Smooth muscle cell (in vitro differentiated cells): ENCODE results near the gene TYK2. TPM values are rescaled to one million over a fixed set of nuclear protein-coding genes. Genes with fewer than 3 reads are reported as not detected.

Experiments used
- DNase-seq: peaks from one replicate; lab custom pipeline; 2025; ENCODE audit not compliant: unreplicated experiment; lab: John Stamatoyannopoulos, UW
- H2AFZ ChIP-seq: fragments of 200-600 bp; sonication (generic); 2 replicates; pipeline ENCODE4 v1.6.0; 2016; ENCODE audit warnings: antibody characterized with exemption, low read depth, mild to moderate bottlenecking
- H3F3A ChIP-seq: fragments of 200-600 bp; sonication (generic); 2 replicates; pipeline ENCODE4 v1.6.0; 2017; ENCODE audit warnings: antibody characterized with exemption, low read depth
- H3K27ac ChIP-seq: fragments of 200-600 bp; sonication (generic); 2 replicates; pipeline ENCODE4 v1.5.1; 2016; ENCODE audit warnings: low read depth, mild to moderate bottlenecking
- H3K27me3 ChIP-seq: fragments of 200-600 bp; sonication (generic); 2 replicates; pipeline ENCODE4 v1.6.1; 2016; ENCODE audit warnings: low read depth, mild to moderate bottlenecking
- H3K36me3 ChIP-seq: fragments of 200-600 bp; sonication (generic); 2 replicates; pipeline ENCODE4 v1.5.1; 2016; ENCODE audit warnings: low read depth
- H3K4me1 ChIP-seq: fragments of 200-600 bp; sonication (generic); 2 replicates; pipeline ENCODE4 v1.5.1; 2016; ENCODE audit warnings: low read depth
- H3K4me2 ChIP-seq: fragments of 200-600 bp; sonication (generic); 2 replicates; pipeline ENCODE4 v1.6.0; 2016; ENCODE audit warnings: mild to moderate bottlenecking
- H3K4me3 ChIP-seq: fragments of 200-600 bp; sonication (generic); 2 replicates; pipeline ENCODE4 v1.5.1; 2016; ENCODE audit warnings: mild to moderate bottlenecking
- H3K79me2 ChIP-seq: fragments of 200-600 bp; sonication (generic); 2 replicates; pipeline ENCODE4 v1.6.0; 2016; ENCODE audit warnings: low read depth, mild to moderate bottlenecking
- H3K9ac ChIP-seq: fragments of 200-600 bp; sonication (generic); 2 replicates; pipeline ENCODE4 v1.6.0; 2016; ENCODE audit warnings: low read depth
- H3K9me3 ChIP-seq: fragments of 200-600 bp; sonication (generic); replicated peaks from 2 replicates; pipeline ENCODE4 v1.5.1; 2016; ENCODE audit warnings: low read depth
- H4K20me1 ChIP-seq: fragments of 200-600 bp; sonication (generic); 2 replicates; pipeline ENCODE4 v1.6.0; 2016; ENCODE audit warnings: low read depth
- CTCF ChIP-seq: fragments of 200-600 bp; sonication (generic); IDR thresholded peaks from 2 replicates; pipeline ENCODE4 v1.5.1; 2017; ENCODE audit warnings: borderline replicate concordance, mild to moderate bottlenecking, antibody characterized with exemption; ENCODE audit not compliant: insufficient read depth, poor library complexity, severe bottlenecking
- WGBS: methylation state at CpG from one replicate; pipeline ENCODE4 v1.1.7; 2016; ENCODE audit warnings: low lambda C conversion rate; 5-methylcytosine and 5-hydroxymethylcytosine counted together
- polyA plus RNA-seq: library from polyadenylated mRNA; unstranded; fragments of >200 nt; fragmentation: Nextera tagmentation; extraction: Ambion mirVana; gene quantifications from 2 replicates; pipeline ENCODE4 v1.2.1, GENCODE V29; 2016
- total RNA-seq: library from RNA; depleted of rRNA; stranded (reverse); fragments of >200 nt; gene quantifications from 2 replicates; pipeline ENCODE4 v1.2.3, GENCODE V29; 2014

The TYK2 gene
- total and polyA plus RNA-seq, 2 experiments from 2014 or later, result 53.1 to 98.4 TPM

- Histone ChIP-seq H3K27ac (peak overlapping the region; percentile 46), H4K20me1 (no peaks in the 10 kb centered on the region), H3K27me3 (no peaks in the 10 kb centered on the region), H3K36me3 (no peaks in the 10 kb centered on the region), H2AFZ (peak overlapping the region; percentile 24), H3K4me1 (no peaks in the 10 kb centered on the region), H3F3A (no peaks in the 10 kb centered on the region), H3K9me3 (no peaks in the 10 kb centered on the region), H3K4me3 (no peak overlapping the region), H3K79me2 (no peaks in the 10 kb centered on the region), H3K9ac (no peak overlapping the region), H3K4me2 (peak overlapping the region; percentile 39)
- DNase-seq, result no peak
- TF ChIP-seq CTCF, result no peak
- WGBS, result 61% methylated on average over 17 of the region's 18 CpGs
Observed at GRCh38 chr19:10408511-10409283, 28.3 kb upstream of the TYK2 start.

GRCh38 chr19:10407096-10407495 is 26.7 kb upstream of the TYK2 start:
- Histone ChIP-seq H3F3A (no peaks in the 10 kb centered on the region), H2AFZ (no peak overlapping the region), H3K36me3 (no peaks in the 10 kb centered on the region), H3K4me3 (no peak overlapping the region), H3K27ac (no peak overlapping the region), H3K4me1 (peaks cover 5% of the 10 kb centered on the region), H3K9me3 (no peaks in the 10 kb centered on the region), H3K9ac (no peak overlapping the region), H4K20me1 (peaks cover 5% of the 10 kb centered on the region), H3K79me2 (peaks cover 12% of the 10 kb centered on the region), H3K4me2 (no peak overlapping the region), H3K27me3 (no peaks in the 10 kb centered on the region)
- TF ChIP-seq CTCF, result no peak
- no peak for DNase-seq

GRCh38 chr19:10406191-10406590 is 25.8 kb upstream of the TYK2 start:
- no peak for DNase-seq
- Histone ChIP-seq H3K4me1 (peaks cover 11% of the 10 kb centered on the region), H3K79me2 (peaks cover 21% of the 10 kb centered on the region), H3K27me3 (no peaks in the 10 kb centered on the region), H3K27ac (no peak overlapping the region), H3K4me2 (no peak overlapping the region), H2AFZ (no peak overlapping the region), H3K9me3 (no peaks in the 10 kb centered on the region), H3F3A (no peaks in the 10 kb centered on the region), H4K20me1 (peaks cover 13% of the 10 kb centered on the region), H3K4me3 (no peak overlapping the region), H3K9ac (no peak overlapping the region), H3K36me3 (no peaks in the 10 kb centered on the region)
- TF ChIP-seq CTCF, result no peak
- WGBS, result 91% methylated on average over 6 of the region's 6 CpGs
